SH-SY5Y (cell line): ENCODE measurements around the gene XAB2.

Source experiments
- GATA2 ChIP-seq: IDR thresholded peaks from 2 replicates; pipeline ENCODE4 v1.6.1; 2011; ENCODE audit warnings: mild to moderate bottlenecking, low read depth, low read length
- GATA3 ChIP-seq: IDR thresholded peaks from 2 replicates; pipeline ENCODE4 v1.6.1; 2011; ENCODE audit warnings: low read depth, mild to moderate bottlenecking, low read length, moderate library complexity

GRCh38 chr19:7629347-7630054 is at the start of gene XAB2, which contains the start of gene PET100:
- TF ChIP-seq GATA3 (no peak), GATA2 (no peak)
